Smooth muscle cell (in vitro differentiated cells): ENCODE results near the gene NRG2. TPM values are rescaled to one million over a fixed set of nuclear protein-coding genes. Genes with fewer than 3 reads are reported as not detected.

Source experiments
- DNase-seq: peaks from one replicate; lab custom pipeline; 2025; ENCODE audit not compliant: unreplicated experiment; lab: John Stamatoyannopoulos, UW
- H2AFZ ChIP-seq: fragments of 200-600 bp; sonication (generic); 2 replicates; pipeline ENCODE4 v1.6.0; 2016; ENCODE audit warnings: antibody characterized with exemption, low read depth, mild to moderate bottlenecking
- H3F3A ChIP-seq: fragments of 200-600 bp; sonication (generic); 2 replicates; pipeline ENCODE4 v1.6.0; 2017; ENCODE audit warnings: antibody characterized with exemption, low read depth
- H3K27ac ChIP-seq: fragments of 200-600 bp; sonication (generic); 2 replicates; pipeline ENCODE4 v1.5.1; 2016; ENCODE audit warnings: low read depth, mild to moderate bottlenecking
- H3K27me3 ChIP-seq: fragments of 200-600 bp; sonication (generic); 2 replicates; pipeline ENCODE4 v1.6.1; 2016; ENCODE audit warnings: low read depth, mild to moderate bottlenecking
- H3K36me3 ChIP-seq: fragments of 200-600 bp; sonication (generic); 2 replicates; pipeline ENCODE4 v1.5.1; 2016; ENCODE audit warnings: low read depth
- H3K4me1 ChIP-seq: fragments of 200-600 bp; sonication (generic); 2 replicates; pipeline ENCODE4 v1.5.1; 2016; ENCODE audit warnings: low read depth
- H3K4me2 ChIP-seq: fragments of 200-600 bp; sonication (generic); 2 replicates; pipeline ENCODE4 v1.6.0; 2016; ENCODE audit warnings: mild to moderate bottlenecking
- H3K4me3 ChIP-seq: fragments of 200-600 bp; sonication (generic); 2 replicates; pipeline ENCODE4 v1.5.1; 2016; ENCODE audit warnings: mild to moderate bottlenecking
- H3K79me2 ChIP-seq: fragments of 200-600 bp; sonication (generic); 2 replicates; pipeline ENCODE4 v1.6.0; 2016; ENCODE audit warnings: low read depth, mild to moderate bottlenecking
- H3K9ac ChIP-seq: fragments of 200-600 bp; sonication (generic); 2 replicates; pipeline ENCODE4 v1.6.0; 2016; ENCODE audit warnings: low read depth
- H3K9me3 ChIP-seq: fragments of 200-600 bp; sonication (generic); replicated peaks from 2 replicates; pipeline ENCODE4 v1.5.1; 2016; ENCODE audit warnings: low read depth
- H4K20me1 ChIP-seq: fragments of 200-600 bp; sonication (generic); 2 replicates; pipeline ENCODE4 v1.6.0; 2016; ENCODE audit warnings: low read depth
- CTCF ChIP-seq: fragments of 200-600 bp; sonication (generic); IDR thresholded peaks from 2 replicates; pipeline ENCODE4 v1.5.1; 2017; ENCODE audit warnings: borderline replicate concordance, mild to moderate bottlenecking, antibody characterized with exemption; ENCODE audit not compliant: insufficient read depth, poor library complexity, severe bottlenecking
- WGBS: methylation state at CpG from one replicate; pipeline ENCODE4 v1.1.7; 2016; ENCODE audit warnings: low lambda C conversion rate; 5-methylcytosine and 5-hydroxymethylcytosine counted together
- polyA plus RNA-seq: library from polyadenylated mRNA; unstranded; fragments of >200 nt; fragmentation: Nextera tagmentation; extraction: Ambion mirVana; gene quantifications from 2 replicates; pipeline ENCODE4 v1.2.1, GENCODE V29; 2016
- total RNA-seq: library from RNA; depleted of rRNA; stranded (reverse); fragments of >200 nt; gene quantifications from 2 replicates; pipeline ENCODE4 v1.2.3, GENCODE V29; 2014

NRG2 gene
- total and polyA plus RNA-seq, 2 experiments from 2014 or later, result 0.09 to 0.25 TPM

GRCh38 chr5:139895647-139896046, 147.5 kb downstream of the NRG2 start:
- H3K27me3 ChIP-seq, result peaks cover 18% of the 10 kb centered on the region
- no peak for TF ChIP-seq CTCF

DNA sequence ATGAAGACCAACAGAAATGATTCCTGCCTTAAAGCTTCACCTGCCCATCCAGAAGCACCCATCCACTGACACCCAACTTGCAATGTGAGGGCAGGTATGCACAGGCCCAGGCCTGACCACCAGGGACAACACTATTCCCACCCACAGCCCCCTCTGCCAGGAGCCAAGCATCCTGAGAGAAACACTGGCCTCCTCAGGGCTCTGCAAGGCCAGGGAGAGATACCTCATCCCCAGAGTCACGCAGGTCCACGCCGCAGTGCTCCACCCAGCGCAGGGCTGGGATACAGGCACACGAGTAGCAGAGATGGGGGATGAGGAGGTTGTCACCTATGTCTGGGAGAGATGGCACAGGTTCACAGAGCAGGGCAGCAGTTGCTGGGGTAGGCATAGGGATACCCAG, 148.1 kb downstream of the NRG2 start:
- 94% methylated on average over 5 of the region's 5 CpGs for WGBS
- no peaks in the 10 kb centered on the region for H3K9me3 ChIP-seq
- H3F3A ChIP-seq, result no peaks in the 10 kb centered on the region
- H3K4me3 ChIP-seq, result no peak overlapping the region
- H2AFZ ChIP-seq, result no peak overlapping the region
- DNase-seq, result no peak
- H3K27me3 ChIP-seq, result peaks cover 12% of the 10 kb centered on the region
- no peak overlapping the region for H3K4me2 ChIP-seq
- no peaks in the 10 kb centered on the region for H3K4me1 ChIP-seq
- no peak for TF ChIP-seq CTCF
- H3K36me3 ChIP-seq, result no peaks in the 10 kb centered on the region
- no peaks in the 10 kb centered on the region for H3K79me2 ChIP-seq
- H4K20me1 ChIP-seq, result no peaks in the 10 kb centered on the region
- H3K27ac ChIP-seq, result no peak overlapping the region
- no peak overlapping the region for H3K9ac ChIP-seq

More at GRCh38 chr5:139895647-139896046, 147.5 kb downstream of the NRG2 start:
- Histone ChIP-seq H4K20me1 (no peaks in the 10 kb centered on the region), H2AFZ (no peak overlapping the region), H3K4me3 (no peak overlapping the region), H3K9ac (no peak overlapping the region), H3F3A (no peaks in the 10 kb centered on the region), H3K4me1 (no peaks in the 10 kb centered on the region), H3K4me2 (no peak overlapping the region), H3K36me3 (no peaks in the 10 kb centered on the region), H3K9me3 (no peaks in the 10 kb centered on the region), H3K79me2 (no peaks in the 10 kb centered on the region), H3K27ac (no peak overlapping the region)
- WGBS, result 46% methylated on average over 2 of the region's 2 CpGs
- no peak for DNase-seq

- Histone ChIP-seq H3K27me3 (peaks cover 5% of the 10 kb centered on the region), H3K9me3 (no peaks in the 10 kb centered on the region), H3K4me1 (no peaks in the 10 kb centered on the region), H2AFZ (no peak overlapping the region), H4K20me1 (no peaks in the 10 kb centered on the region), H3K4me2 (peak overlapping the region; percentile 25), H3K9ac (no peak overlapping the region), H3K4me3 (no peak overlapping the region), H3K79me2 (no peaks in the 10 kb centered on the region), H3K27ac (no peak overlapping the region), H3K36me3 (no peaks in the 10 kb centered on the region), H3F3A (no peaks in the 10 kb centered on the region)
- 24% methylated on average over 9 of the region's 9 CpGs for WGBS
- DNase-seq, result no peak
- no peak for TF ChIP-seq CTCF
These were observed 149.2 kb downstream of the NRG2 start for GRCh38 chr5:139893873-139894272.

GRCh38 chr5:139889410-139889809, 153.7 kb downstream of the NRG2 start:
- H4K20me1 ChIP-seq, result no peaks in the 10 kb centered on the region
- no peak overlapping the region for H2AFZ ChIP-seq
- no peak overlapping the region for H3K4me2 ChIP-seq
- no peaks in the 10 kb centered on the region for H3K79me2 ChIP-seq
- no peaks in the 10 kb centered on the region for H3K9me3 ChIP-seq
- no peak overlapping the region for H3K27ac ChIP-seq
- H3K27me3 ChIP-seq, result no peaks in the 10 kb centered on the region
- no peak overlapping the region for H3K9ac ChIP-seq
- H3F3A ChIP-seq, result no peaks in the 10 kb centered on the region
- no peaks in the 10 kb centered on the region for H3K36me3 ChIP-seq
- no peak for TF ChIP-seq CTCF
- no peak overlapping the region for H3K4me3 ChIP-seq
- no peaks in the 10 kb centered on the region for H3K4me1 ChIP-seq
- DNase-seq, result no peak
- 92% methylated on average over 2 of the region's 2 CpGs for WGBS
